HEK293 (cell line): ENCODE measurements around the gene SPEG.

ENCODE experiments used
- CTCF ChIA-PET: fragments of 350-600 bp; formaldehyde crosslinking; extraction: SDS; loops from one replicate; lab custom pipeline; 2021; ENCODE audit warnings: antibody characterized with exemption; lab: Yijun Ruan, JAX
- POLR2A ChIA-PET: fragments of 300-600 bp; formaldehyde crosslinking; extraction: SDS; loops from one replicate; lab custom pipeline; 2020; ENCODE audit warnings: antibody characterized with exemption, inconsistent platforms; lab: Yijun Ruan, JAX
- H3K27ac ChIP-seq: fragments of 200-500 bp; sonication (Bioruptor generic); 2 replicates; pipeline ENCODE4 v1.5.1; 2014; ENCODE audit warnings: low read depth, low read length, control low read depth, inconsistent platforms; ENCODE audit errors: extremely low read depth
- H3K36me3 ChIP-seq, 2 experiments: fragments of 200-500 bp in 1 of 2; sonication (Bioruptor generic) in 1 of 2; 1 replicate in 1 of 2; 2 replicates in 1 of 2; pipeline ENCODE4 v1.5.1; 2014 to 2017; ENCODE audit warnings: inconsistent platforms in 2 of 2, low read length in 2 of 2; ENCODE audit not compliant: control insufficient read depth in 2 of 2, insufficient read depth in 1 of 2
- H3K4me1 ChIP-seq: fragments of 200-500 bp; sonication (Bioruptor generic); 2 replicates; pipeline ENCODE4 v1.5.1; 2014; ENCODE audit warnings: mild to moderate bottlenecking, low read length, inconsistent platforms; ENCODE audit not compliant: control insufficient read depth, insufficient read depth
- H3K4me3 ChIP-seq: 2 replicates; pipeline ENCODE4 v1.5.1; 2011; ENCODE audit warnings: low read depth, mild to moderate bottlenecking, control low read depth, low read length, moderate library complexity
- H3K9me3 ChIP-seq: fragments of 200-500 bp; sonication (Bioruptor generic); 2 replicates; pipeline ENCODE4 v1.5.1; 2014; ENCODE audit warnings: low read depth, low read length, inconsistent platforms; ENCODE audit not compliant: control insufficient read depth, insufficient read depth
- ELK4 ChIP-seq: IDR thresholded peaks from 2 replicates; pipeline ENCODE4 v1.6.1; 2011; ENCODE audit warnings: mild to moderate bottlenecking, low read depth, low read length, borderline replicate concordance
- KLF1 ChIP-seq: fragments of 450-650 bp; formaldehyde crosslinking; IDR thresholded peaks from 2 replicates; pipeline ENCODE4 v1.5.1; 2016; ENCODE audit warnings: missing biosample characterization, missing genetic modification characterization
- PRDM4 ChIP-seq: fragments of 450-650 bp; formaldehyde crosslinking; IDR thresholded peaks from 2 replicates; pipeline ENCODE4 v1.5.1; 2017; ENCODE audit warnings: missing biosample characterization, missing genetic modification characterization
- ZBTB26 ChIP-seq: fragments of 450-650 bp; formaldehyde crosslinking; optimal IDR thresholded peaks from 2 replicates; pipeline ENCODE3; 2016; ENCODE audit warnings: missing biosample characterization, mild to moderate bottlenecking, missing genetic modification characterization
- ZBTB44 ChIP-seq: fragments of 450-650 bp; IDR thresholded peaks from 2 replicates; pipeline ENCODE4 v1.5.1; 2018; ENCODE audit warnings: missing biosample characterization, mild to moderate bottlenecking, missing genetic modification characterization
- ZBTB6 ChIP-seq: fragments of 450-650 bp; formaldehyde crosslinking; IDR thresholded peaks from 2 replicates; pipeline ENCODE4 v1.5.1; 2017; ENCODE audit warnings: missing biosample characterization, missing genetic modification characterization
- ZBTB7A ChIP-seq: fragments of 450-650 bp; formaldehyde crosslinking; IDR thresholded peaks from 2 replicates; pipeline ENCODE4 v1.5.1; 2016; ENCODE audit warnings: low read depth, missing biosample characterization, missing genetic modification characterization
- ZNF146 ChIP-seq: fragments of 450-650 bp; formaldehyde crosslinking; IDR thresholded peaks from 2 replicates; pipeline ENCODE4 v1.5.1; 2016; ENCODE audit warnings: missing biosample characterization, missing genetic modification characterization
- ZNF18 ChIP-seq: fragments of 450-650 bp; formaldehyde crosslinking; IDR thresholded peaks from 2 replicates; pipeline ENCODE4 v1.5.1; 2016; ENCODE audit warnings: missing biosample characterization, missing genetic modification characterization
- ZNF23 ChIP-seq: fragments of 450-650 bp; formaldehyde crosslinking; IDR thresholded peaks from 2 replicates; pipeline ENCODE4 v1.5.1; 2016; ENCODE audit warnings: missing biosample characterization, missing genetic modification characterization, borderline replicate concordance
- ZNF394 ChIP-seq: fragments of 450-650 bp; formaldehyde crosslinking; IDR thresholded peaks from 2 replicates; pipeline ENCODE4 v1.5.1; 2016; ENCODE audit warnings: missing biosample characterization, missing genetic modification characterization, mild to moderate bottlenecking, moderate library complexity, borderline replicate concordance
- ZNF449 ChIP-seq: fragments of 450-650 bp; formaldehyde crosslinking; IDR thresholded peaks from 2 replicates; pipeline ENCODE4 v1.5.1; 2017; ENCODE audit warnings: missing biosample characterization, mild to moderate bottlenecking, missing genetic modification characterization, moderate library complexity
- ZNF473 ChIP-seq: fragments of 450-650 bp; formaldehyde crosslinking; IDR thresholded peaks from 2 replicates; pipeline ENCODE4 v1.5.1; 2017; ENCODE audit warnings: missing biosample characterization, missing genetic modification characterization
- ZNF510 ChIP-seq: fragments of 450-650 bp; formaldehyde crosslinking; IDR thresholded peaks from 2 replicates; pipeline ENCODE4 v1.5.1; 2018; ENCODE audit warnings: mild to moderate bottlenecking, missing genetic modification characterization, missing biosample characterization; ENCODE audit not compliant: insufficient replicate concordance
- ZNF548 ChIP-seq: fragments of 450-650 bp; formaldehyde crosslinking; IDR thresholded peaks from 2 replicates; pipeline ENCODE4 v1.5.1; 2016; ENCODE audit warnings: missing biosample characterization, missing genetic modification characterization
- ZNF555 ChIP-seq: fragments of 450-650 bp; formaldehyde crosslinking; conservative IDR thresholded peaks from 2 replicates; pipeline ENCODE4 v1.5.1; 2017; ENCODE audit warnings: missing biosample characterization, mild to moderate bottlenecking, missing genetic modification characterization, inconsistent platforms
- ZNF561 ChIP-seq: fragments of 450-650 bp; IDR thresholded peaks from 2 replicates; pipeline ENCODE4 v1.5.1; 2018; ENCODE audit warnings: missing biosample characterization, missing genetic modification characterization, borderline replicate concordance
- ZNF623 ChIP-seq: fragments of 450-650 bp; formaldehyde crosslinking; IDR thresholded peaks from 2 replicates; pipeline ENCODE4 v1.5.1; 2016; ENCODE audit warnings: missing biosample characterization, missing genetic modification characterization
- ZNF658 ChIP-seq: fragments of 450-650 bp; formaldehyde crosslinking; IDR thresholded peaks from 2 replicates; pipeline ENCODE4; 2016; ENCODE audit warnings: missing biosample characterization, missing genetic modification characterization

SPEG gene

GRCh38 chr2:219539926-219540678 is 105.5 kb downstream of the SPEG start (continued):
- TF ChIP-seq ZNF18 (tag by site-specific recombination), result no peak
- no peak for TF ChIP-seq ZNF394 (tag by site-specific recombination)
- TF ChIP-seq ZNF510 (tag by site-specific recombination), result no peak
- no peak for TF ChIP-seq ZNF548 (tag by site-specific recombination)
- TF ChIP-seq ZBTB44 (tag by site-specific recombination), result no peak
- no peak for TF ChIP-seq ZNF23
- no peak for TF ChIP-seq ZNF555 (tag by site-specific recombination)
- no peak for TF ChIP-seq PRDM4 (tag by site-specific recombination)
- TF ChIP-seq ZNF449 (tag by site-specific recombination), result no peak
- no peak for TF ChIP-seq ZNF473 (tag by site-specific recombination)

- Histone ChIP-seq H3K4me3 (no peak overlapping the region), H3K36me3 (peaks cover 0 to 32% of the 10 kb centered on the region in 2 experiments; a peak in 1 of 3 replicates), H3K27ac (no peak overlapping the region), H3K9me3 (no peaks in the 10 kb centered on the region), H3K4me1 (no peaks in the 10 kb centered on the region)
- ChIA-PET POLR2A (interaction anchor here (0.5 to 1.1 kb wide), 3 partner anchors 31 to 94 kb away, joined by 3 to 8 read pairs (median 3); partner anchors contain the start of genes GMPPA, INHA and OBSL1), CTCF (interaction anchor here (0.5 to 7.2 kb wide), 76 partner anchors 10 to 1790 kb away, joined by 3 to 112 read pairs (median 4); partner anchors contain the start of genes GMPPA, INHA, OBSL1 and STK11IP)
- TF ChIP-seq ZBTB26 (tag by site-specific recombination), result no peak
- TF ChIP-seq ZBTB7A (tag by site-specific recombination), result no peak
- no peak for TF ChIP-seq ZNF561
- TF ChIP-seq ZBTB44 (tag by site-specific recombination), result no peak
- TF ChIP-seq ZNF623 (tag by site-specific recombination), result no peak
- TF ChIP-seq ELK4, result no peak
- no peak for TF ChIP-seq ZNF658
- TF ChIP-seq KLF1 (tag by site-specific recombination), result no peak
- TF ChIP-seq ZBTB6, result no peak
- TF ChIP-seq ZNF146 (tag by site-specific recombination), result no peak
Observed at GRCh38 chr2:219540784-219541504, 106.3 kb downstream of the SPEG start.
